ENCODE data around the gene ARHGAP44.

DNA sequence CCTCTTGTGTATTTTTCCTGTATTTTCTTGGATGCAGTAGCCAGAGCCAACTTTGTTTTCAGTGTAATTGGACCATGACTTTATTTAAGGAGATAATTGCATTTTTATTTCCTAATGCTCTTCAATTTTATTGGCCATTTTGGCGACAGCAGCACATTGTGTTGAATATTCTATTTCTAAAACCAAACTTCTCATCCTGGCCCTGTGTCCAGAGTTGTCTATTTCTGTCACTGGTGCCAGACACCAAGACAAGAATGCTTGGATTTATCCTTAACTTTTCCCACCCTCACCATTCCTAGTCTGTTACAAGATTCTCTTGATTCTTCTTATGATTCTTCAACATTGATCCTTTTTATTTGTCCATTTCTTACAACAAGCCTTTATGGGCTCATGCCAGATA is 37.1 kb downstream of the ARHGAP44 start:
- TF ChIP-seq, protein P1, sequence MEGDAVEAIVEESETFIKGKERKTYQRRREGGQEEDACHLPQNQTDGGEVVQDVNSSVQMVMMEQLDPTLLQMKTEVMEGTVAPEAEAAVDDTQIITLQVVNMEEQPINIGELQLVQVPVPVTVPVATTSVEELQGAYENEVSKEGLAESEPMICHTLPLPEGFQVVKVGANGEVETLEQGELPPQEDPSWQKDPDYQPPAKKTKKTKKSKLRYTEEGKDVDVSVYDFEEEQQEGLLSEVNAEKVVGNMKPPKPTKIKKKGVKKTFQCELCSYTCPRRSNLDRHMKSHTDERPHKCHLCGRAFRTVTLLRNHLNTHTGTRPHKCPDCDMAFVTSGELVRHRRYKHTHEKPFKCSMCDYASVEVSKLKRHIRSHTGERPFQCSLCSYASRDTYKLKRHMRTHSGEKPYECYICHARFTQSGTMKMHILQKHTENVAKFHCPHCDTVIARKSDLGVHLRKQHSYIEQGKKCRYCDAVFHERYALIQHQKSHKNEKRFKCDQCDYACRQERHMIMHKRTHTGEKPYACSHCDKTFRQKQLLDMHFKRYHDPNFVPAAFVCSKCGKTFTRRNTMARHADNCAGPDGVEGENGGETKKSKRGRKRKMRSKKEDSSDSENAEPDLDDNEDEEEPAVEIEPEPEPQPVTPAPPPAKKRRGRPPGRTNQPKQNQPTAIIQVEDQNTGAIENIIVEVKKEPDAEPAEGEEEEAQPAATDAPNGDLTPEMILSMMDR (IDR thresholded peaks at IDR 0.05; ENCODE audit: borderline replicate concordance, extremely low read depth, low read length, poor library complexity, severe bottlenecking), result no peak
- no peak for TF ChIP-seq EZH2 (IDR thresholded peaks at IDR 0.05; ENCODE audit: borderline replicate concordance, low read depth, low read length, severe bottlenecking)
